NCI-H2227 (cell line): ENCODE data around the gene DRC7.

Experiments used
- DNase-seq: peaks from one replicate; lab custom pipeline; 2025; ENCODE audit not compliant: unreplicated experiment; lab: John Stamatoyannopoulos, UW

The DRC7 gene

DNA sequence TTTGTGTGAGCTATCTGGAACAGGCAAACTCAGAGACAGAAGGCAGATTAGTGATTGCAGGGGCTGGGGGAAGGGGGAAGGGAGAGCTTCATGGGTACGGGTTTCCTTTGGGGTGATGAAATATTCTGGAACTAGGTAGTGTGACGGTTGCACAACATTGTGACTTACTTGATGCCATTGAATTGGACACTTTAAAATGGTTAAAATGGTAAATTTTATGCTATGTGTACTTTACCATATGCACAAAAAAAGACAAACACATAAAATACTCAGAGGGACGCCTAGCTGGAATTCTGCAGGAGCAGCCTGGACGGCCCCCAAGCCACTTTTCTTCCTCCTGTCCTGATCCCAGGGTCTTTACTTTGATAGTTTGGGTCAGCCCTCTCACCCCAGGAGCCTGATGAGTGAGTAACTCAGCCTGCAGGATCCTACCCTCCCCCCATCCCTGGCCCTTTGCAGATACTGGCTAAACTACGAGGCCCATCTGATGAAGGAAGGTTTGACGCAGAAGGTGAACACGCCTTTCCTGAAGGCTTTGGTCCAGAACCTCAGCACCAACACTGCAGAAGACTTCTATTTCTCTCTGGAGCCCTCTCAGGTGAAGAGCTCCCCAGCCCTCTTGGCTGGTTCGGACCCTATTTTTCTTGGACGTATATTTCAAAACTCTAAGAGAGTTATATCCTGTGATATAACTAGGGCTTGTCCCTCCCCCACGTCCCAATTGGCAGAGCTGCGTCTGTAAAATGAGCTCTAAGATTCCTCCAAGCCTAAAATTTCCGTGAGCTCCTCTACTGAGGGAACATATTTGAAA is 18.7 kb upstream of the DRC7 start:
- DNase-seq = no peak

GRCh38 chr16:57676553-57677085 is 18.0 kb upstream of the DRC7 start:
- DNase-seq = no peak

- no peak for DNase-seq
These were observed 16.8 kb upstream of the DRC7 start for GRCh38 chr16:57677622-57678369.

GRCh38 chr16:57679016-57679415 is 15.6 kb upstream of the DRC7 start:
- DNase-seq = no peak

- no peak for DNase-seq
These were observed 14.7 kb upstream of the DRC7 start for GRCh38 chr16:57679767-57680482.

DNA sequence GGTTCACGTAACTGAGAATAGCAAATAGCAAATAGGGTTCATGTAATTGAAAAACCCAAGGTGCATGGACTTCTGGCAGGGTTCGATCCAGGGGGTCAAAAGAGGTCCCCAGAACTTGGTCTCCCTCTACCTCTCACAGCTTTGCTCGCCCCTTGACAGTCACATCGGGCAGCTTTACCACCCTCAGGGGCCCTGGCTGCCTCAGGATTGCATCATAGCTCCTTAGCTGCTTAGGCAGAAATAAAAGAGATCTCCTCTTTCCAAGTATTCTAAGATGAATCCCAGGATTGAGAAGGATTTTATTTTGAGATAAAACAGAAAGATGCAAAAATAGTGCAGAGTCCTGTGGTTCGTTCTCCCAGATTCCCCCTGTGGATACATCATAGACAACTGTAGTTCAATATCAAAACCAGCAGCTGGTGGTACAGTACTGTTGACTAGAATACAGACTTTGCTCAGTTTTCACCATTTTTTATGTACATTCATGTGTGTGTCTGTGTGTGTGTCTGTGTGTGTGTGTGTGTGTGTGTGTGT is 13.7 kb upstream of the DRC7 start:
- DNase-seq = no peak

GRCh38 chr16:57681950-57682728 is 12.5 kb upstream of the DRC7 start:
- DNase-seq = no peak

DNA sequence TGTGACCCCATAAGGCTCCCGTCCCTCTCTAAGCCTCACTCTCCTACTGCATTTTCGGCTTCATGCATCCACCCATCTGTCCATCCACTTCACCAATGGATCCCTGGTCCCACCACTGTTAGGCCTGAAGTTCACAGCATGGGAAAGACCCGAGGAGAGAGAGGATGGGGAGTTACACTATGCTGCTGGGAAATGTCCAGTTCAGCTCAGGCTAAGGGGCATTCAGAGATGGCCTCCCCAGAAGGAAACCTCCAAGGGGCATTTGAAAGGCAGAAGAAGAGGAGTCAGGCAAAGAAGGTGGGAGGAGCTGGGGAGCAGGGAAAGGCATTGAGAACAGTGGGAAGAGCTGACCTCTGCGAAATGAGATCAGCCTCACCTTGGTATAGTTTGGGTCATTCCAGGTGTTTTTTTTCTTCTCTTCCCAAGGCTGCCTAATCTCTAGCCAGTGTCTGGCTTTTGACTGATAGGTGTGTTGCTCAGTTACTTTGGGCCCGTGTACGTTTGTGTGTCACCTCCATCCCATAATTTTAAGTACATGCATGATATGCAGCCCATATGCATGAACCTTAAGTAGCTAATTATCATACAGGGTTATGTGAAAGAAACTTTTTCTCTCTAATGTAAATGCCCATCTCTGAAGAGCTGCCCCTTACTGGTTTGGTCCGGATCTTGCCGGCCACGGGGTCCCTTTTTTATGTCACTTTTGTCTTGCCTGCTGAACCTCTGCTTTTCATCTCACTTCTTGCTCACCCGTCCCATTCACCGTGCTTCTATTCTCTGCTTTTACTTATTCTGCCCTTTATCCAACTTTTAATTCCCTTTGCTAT is 11.6 kb upstream of the DRC7 start:
- DNase-seq = no peak

DNA sequence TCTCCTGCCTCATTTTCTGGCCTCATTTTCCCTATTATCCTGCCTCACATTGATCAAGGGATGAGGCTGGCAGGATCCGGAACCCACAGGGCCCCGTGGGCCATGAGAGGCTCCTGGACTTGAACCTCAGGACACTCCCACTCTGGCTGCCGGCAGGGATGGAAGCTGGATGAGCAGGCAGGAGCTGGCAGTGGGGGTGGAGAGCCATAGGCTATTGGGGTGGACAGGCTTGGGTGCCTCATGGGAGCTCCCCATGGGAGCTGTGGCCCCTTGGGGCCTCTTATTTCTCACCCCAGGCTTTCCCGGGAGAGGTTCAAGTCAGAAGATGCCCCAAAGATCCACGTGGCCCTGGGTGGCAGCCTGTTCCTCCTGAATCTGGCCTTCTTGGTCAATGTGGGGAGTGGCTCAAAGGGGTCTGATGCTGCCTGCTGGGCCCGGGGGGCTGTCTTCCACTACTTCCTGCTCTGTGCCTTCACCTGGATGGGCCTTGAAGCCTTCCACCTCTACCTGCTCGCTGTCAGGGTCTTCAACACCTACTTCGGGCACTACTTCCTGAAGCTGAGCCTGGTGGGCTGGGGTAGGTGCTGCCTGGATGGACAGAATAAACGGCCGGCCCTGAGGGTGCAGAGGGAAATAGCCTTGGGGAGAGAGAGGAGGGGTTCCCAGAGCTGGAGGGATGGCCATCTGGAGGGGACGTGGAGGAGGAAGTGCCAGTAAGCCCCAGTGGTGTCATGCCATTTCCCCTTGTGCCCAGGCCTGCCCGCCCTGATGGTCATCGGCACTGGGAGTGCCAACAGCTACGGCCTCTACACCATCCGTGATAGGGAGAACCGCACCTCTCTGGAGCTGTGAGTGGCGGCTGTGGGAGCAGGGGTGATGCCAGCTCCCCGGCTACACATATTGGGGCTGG is 10.7 kb upstream of the DRC7 start:
- no peak for DNase-seq

- no peak for DNase-seq
These were observed 9.8 kb upstream of the DRC7 start for GRCh38 chr16:57684626-57685358.

DNA sequence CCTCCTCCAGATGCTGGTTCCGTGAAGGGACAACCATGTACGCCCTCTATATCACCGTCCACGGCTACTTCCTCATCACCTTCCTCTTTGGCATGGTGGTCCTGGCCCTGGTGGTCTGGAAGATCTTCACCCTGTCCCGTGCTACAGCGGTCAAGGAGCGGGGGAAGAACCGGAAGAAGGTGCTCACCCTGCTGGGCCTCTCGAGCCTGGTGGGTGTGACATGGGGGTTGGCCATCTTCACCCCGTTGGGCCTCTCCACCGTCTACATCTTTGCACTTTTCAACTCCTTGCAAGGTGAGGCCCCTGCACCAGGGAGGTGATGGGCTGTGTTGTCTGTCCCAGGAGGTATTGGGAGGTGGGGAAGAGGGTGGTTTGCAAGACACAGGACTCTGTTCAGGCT is 9.0 kb upstream of the DRC7 start:
- no peak for DNase-seq

DNA sequence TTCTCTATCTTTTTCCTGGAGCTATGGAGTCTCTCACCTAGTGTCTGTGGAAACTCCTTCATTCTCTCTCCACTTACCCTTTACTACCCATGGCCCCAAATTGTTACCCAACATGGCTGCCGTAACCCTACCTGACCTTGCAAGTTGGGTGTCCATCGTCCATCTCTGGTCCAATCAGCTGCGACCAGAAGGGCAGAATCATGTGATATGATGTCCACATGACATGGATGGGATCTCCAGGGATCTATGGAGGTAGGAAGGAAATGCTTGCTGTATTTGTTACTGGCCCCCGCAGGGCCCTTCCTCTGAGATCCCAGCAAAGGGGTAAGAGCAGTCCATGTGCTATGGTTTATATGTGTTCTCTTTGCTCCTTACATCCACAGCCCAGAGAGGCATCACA is 8.0 kb upstream of the DRC7 start:
- DNase-seq = no peak

DNA sequence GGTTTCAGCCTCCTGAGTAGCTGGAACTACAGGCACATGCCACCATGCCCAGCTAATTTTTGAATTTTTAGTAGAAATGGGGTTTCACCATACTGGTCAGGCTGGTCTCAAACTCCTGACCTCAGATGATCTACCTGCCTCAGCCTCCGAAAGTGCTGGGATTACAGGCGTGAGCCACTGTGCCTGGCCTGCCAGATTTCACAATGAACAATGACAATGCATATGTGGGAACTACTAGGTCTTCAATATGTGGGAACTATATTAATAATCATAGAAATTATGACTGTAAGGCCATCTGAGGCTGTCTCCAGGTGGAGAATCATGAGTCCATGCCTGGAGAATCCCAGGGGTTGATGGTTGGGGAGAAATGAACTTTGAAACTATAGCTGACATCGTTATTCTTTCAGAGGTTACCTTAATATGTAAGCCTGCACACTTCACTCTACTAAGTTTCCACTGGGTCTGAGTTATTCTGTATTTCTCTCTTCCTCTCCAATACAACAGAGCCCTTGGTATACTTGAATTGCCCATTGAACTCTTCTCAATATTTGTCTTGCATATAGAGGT is 7.2 kb upstream of the DRC7 start:
- no peak for DNase-seq

DNA sequence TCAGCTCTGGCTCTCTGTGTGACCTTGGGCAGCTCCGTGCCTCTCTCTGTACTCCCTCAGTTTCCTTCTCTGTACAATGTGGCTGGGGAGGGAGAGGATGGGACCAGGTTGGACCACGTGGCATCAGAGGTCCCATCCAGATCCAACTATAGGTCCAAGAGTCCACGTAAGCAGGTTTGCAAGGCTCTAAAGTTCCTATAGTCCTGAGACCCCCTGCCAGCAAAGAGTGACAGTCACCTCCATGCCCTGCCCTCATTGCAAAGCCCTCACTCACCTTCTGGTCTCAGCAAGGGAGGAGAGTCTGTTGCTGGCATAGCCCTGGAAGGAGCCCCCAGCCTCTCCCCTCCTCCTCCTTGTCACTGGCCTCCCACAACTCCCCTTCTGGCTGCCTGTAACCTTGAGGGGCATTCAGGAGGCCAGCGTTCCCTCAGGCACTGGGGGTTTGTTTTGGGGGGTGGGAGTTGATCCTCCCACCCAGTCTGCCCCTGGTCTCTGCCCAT is 6.1 kb upstream of the DRC7 start:
- DNase-seq = no peak

DNA sequence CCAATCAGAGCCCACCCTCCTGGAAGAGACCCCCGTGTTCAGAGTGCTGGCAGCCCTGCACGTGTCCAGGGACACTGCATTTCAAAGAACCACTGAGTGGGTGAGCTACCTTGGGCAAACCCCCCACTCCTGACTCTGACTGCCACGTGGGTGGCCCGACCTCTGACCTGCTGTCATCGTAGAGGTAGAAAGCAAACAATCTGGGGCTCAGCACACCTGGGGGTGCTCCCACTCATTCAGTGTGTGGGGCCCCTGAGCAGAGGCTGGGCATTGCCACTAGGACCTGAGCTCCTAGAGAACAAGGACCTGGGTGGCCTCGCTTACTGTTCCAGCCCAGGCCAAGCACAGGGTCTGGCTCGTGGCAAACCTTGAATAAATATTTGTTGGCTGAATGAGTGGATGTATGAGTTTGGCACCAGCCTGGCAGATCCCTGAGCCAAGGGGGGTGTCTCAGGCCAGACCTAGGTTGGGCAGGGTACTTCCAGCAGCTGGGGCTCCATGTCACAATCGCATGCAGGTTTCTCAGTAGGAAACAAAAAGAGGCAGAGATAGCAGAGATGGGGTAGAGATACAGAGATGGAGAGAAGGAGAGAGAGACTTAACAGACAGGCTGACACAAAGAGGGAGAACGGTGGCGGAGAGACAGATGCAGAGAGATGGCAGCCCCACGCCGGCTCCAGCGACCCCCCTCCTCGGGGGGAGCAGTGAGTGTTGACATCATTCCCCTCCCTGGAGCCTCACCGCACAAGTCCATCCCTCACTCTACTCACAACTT is 5.4 kb upstream of the DRC7 start:
- DNase-seq = no peak

- no peak for DNase-seq
These were observed 4.6 kb upstream of the DRC7 start for GRCh38 chr16:57689762-57690558.
